Liver (tissue), 9 donors: ENCODE data around the gene CDH3. TPM values are rescaled to one million over a fixed set of nuclear protein-coding genes. Genes with fewer than 3 reads are reported as not detected.

ENCODE experiments used
- DNase-seq: peaks from one replicate; pipeline ENCODE4 v3.0.0-alpha.2; 2017; ENCODE audit warnings: low spot score
- H3K27ac ChIP-seq, 2 donors: one replicate each; pipeline ENCODE4 v1.7.0; 2013; ENCODE audit warnings: inconsistent platforms in 2 of 2, low read length in 2 of 2, control low read depth in 1 of 2, low read depth in 1 of 2, mild to moderate bottlenecking in 1 of 2
- H3K27me3 ChIP-seq, 4 donors: one replicate each; pipeline versions ENCODE4 v1.6.1 to v1.7.0; 2013; ENCODE audit warnings: low read length in 3 of 4, inconsistent platforms in 1 of 4, mild to moderate bottlenecking in 1 of 4, moderate library complexity in 1 of 4; ENCODE audit not compliant: control insufficient read depth in 4 of 4, insufficient read depth in 4 of 4
- H3K36me3 ChIP-seq, 4 donors: one replicate each; pipeline versions ENCODE4 v1.6.1 to v1.7.0; 2013; ENCODE audit warnings: low read length in 3 of 4, mild to moderate bottlenecking in 3 of 4, low read depth in 1 of 4, moderate library complexity in 1 of 4; ENCODE audit not compliant: control insufficient read depth in 4 of 4, insufficient read depth in 3 of 4
- H3K4me1 ChIP-seq, 4 donors: one replicate each; pipeline versions ENCODE4 v1.6.1 to v1.7.0; 2013; ENCODE audit warnings: low read length in 3 of 4, mild to moderate bottlenecking in 3 of 4, moderate library complexity in 1 of 4; ENCODE audit not compliant: control insufficient read depth in 4 of 4, insufficient read depth in 4 of 4
- H3K4me3 ChIP-seq, 3 donors: one replicate each; pipeline versions ENCODE4 v1.6.1 to v1.7.0; 2013; ENCODE audit warnings: low read length in 3 of 3, control low read depth in 1 of 3, low read depth in 1 of 3, mild to moderate bottlenecking in 1 of 3
- H3K9ac ChIP-seq, 2 donors: one replicate each; pipeline ENCODE4 v1.7.0; 2013; ENCODE audit warnings: low read length in 2 of 2, mild to moderate bottlenecking in 2 of 2, moderate library complexity in 2 of 2, control low read depth in 1 of 2, low read depth in 1 of 2
- H3K9me3 ChIP-seq, 4 donors: one replicate each; pipeline versions ENCODE4 v1.6.1 to v1.7.0; 2013; ENCODE audit warnings: low read length in 3 of 4; ENCODE audit not compliant: control insufficient read depth in 4 of 4
- CTCF ChIP-seq: fragments of 150-350 bp; IDR thresholded peaks from 2 replicates; pipeline ENCODE4 v1.5.1; 2017; ENCODE audit warnings: improper control_type of control experiment, low read depth, low read length; ENCODE audit not compliant: missing input control
- EGR1 ChIP-seq, 2 donors: IDR thresholded peaks; 2 replicates each; pipeline ENCODE4 v1.6.1; 2016 to 2018; ENCODE audit warnings: antibody characterized with exemption in 2 of 2, low read depth in 2 of 2
- FOXA1 ChIP-seq: IDR thresholded peaks from 2 replicates; pipeline ENCODE4 v1.6.1; 2016; ENCODE audit warnings: antibody characterized with exemption
- FOXA2 ChIP-seq: IDR thresholded peaks from 2 replicates; pipeline ENCODE4 v1.6.1; 2016; ENCODE audit warnings: antibody characterized with exemption
- GABPA ChIP-seq, 2 donors: IDR thresholded peaks in 1 of 2; conservative IDR thresholded peaks in 1 of 2; 2 replicates each; pipeline ENCODE4 v1.6.1; 2016; ENCODE audit warnings: antibody characterized with exemption in 2 of 2, mild to moderate bottlenecking in 1 of 2, moderate library complexity in 1 of 2
- HNF4A ChIP-seq, 2 donors: conservative IDR thresholded peaks; 2 replicates each; pipeline ENCODE4 v1.6.1; 2016; ENCODE audit warnings: antibody characterized with exemption in 2 of 2, mild to moderate bottlenecking in 2 of 2
- HNF4G ChIP-seq: IDR thresholded peaks from 2 replicates; pipeline ENCODE4 v1.6.1; 2016; ENCODE audit warnings: antibody characterized with exemption
- JUND ChIP-seq, 2 donors: IDR thresholded peaks; 2 replicates each; pipeline ENCODE4 v1.6.1; 2016; ENCODE audit warnings: antibody characterized with exemption in 2 of 2
- MAX ChIP-seq: IDR thresholded peaks from 2 replicates; pipeline ENCODE4 v1.6.1; 2016; ENCODE audit warnings: antibody characterized with exemption
- NR2F2 ChIP-seq: IDR thresholded peaks from 2 replicates; pipeline ENCODE4 v1.6.1; 2016; ENCODE audit warnings: antibody characterized with exemption
- RAD21 ChIP-seq, 2 donors: IDR thresholded peaks; 2 replicates each; pipeline ENCODE4 v1.6.1; 2016; ENCODE audit warnings: antibody characterized with exemption in 2 of 2, mild to moderate bottlenecking in 2 of 2
- REST ChIP-seq: IDR thresholded peaks from 2 replicates; pipeline ENCODE4 v1.6.1; 2016; ENCODE audit warnings: antibody characterized with exemption, mild to moderate bottlenecking
- RXRA ChIP-seq, 2 donors: IDR thresholded peaks; 2 replicates each; pipeline ENCODE4 v1.6.1; 2017 to 2018; ENCODE audit warnings: antibody characterized with exemption in 2 of 2, mild to moderate bottlenecking in 1 of 2
- TAF1 ChIP-seq: conservative IDR thresholded peaks from 2 replicates; pipeline ENCODE4 v1.6.1; 2016; ENCODE audit warnings: antibody characterized with exemption, mild to moderate bottlenecking
- YY1 ChIP-seq: IDR thresholded peaks from 2 replicates; pipeline ENCODE4 v1.6.1; 2016; ENCODE audit warnings: antibody characterized with exemption, mild to moderate bottlenecking
- ZBTB33 ChIP-seq: IDR thresholded peaks from 2 replicates; pipeline ENCODE4 v1.6.1; 2016; ENCODE audit warnings: antibody characterized with exemption
- WGBS: extraction: QIAGEN DNeasy Blood & Tissue Kit; methylation state at CpG from one replicate; pipeline ENCODE4 v1.1.7; 2013; 5-methylcytosine and 5-hydroxymethylcytosine counted together
- polyA plus RNA-seq, 2 donors: library from polyadenylated mRNA; stranded (reverse) in 1 of 2; unstranded in 1 of 2; fragments of 200-250 nt in 1 of 2; fragments of >200 nt in 1 of 2; fragmentation: Nextera tagmentation in 1 of 2; extraction: Ambion mirVana in 1 of 2; gene quantifications; one replicate each; pipeline versions ENCODE4 v1.2.1 to v1.2.3, GENCODE V29; 2013 to 2015
- total RNA-seq, 2 donors: library from RNA; depleted of rRNA; stranded (reverse); fragments of >200 nt; gene quantifications; one replicate each; pipeline ENCODE4 v1.2.3, GENCODE V29; 2014
- donor health status: healthy.
- donor health status: healthy.
- donor health status: healthy.
- donor health status: healthy.
- donor health status: healthy.

CDH3 gene
- total and polyA plus RNA-seq, 4 donors: 0.08 to 0.19 TPM; not detected in 2

GRCh38 chr16:68717684-68718083 is 72.6 kb downstream of the CDH3 start:
- DNase-seq: no peak
- Histone ChIP-seq H3K27me3 (no peaks in the 10 kb centered on the region), H3K36me3 (no peaks in the 10 kb centered on the region), H3K4me3 (no peak overlapping the region), H3K27ac (no peak overlapping the region), H3K9me3 (no peaks in the 10 kb centered on the region), H3K9ac (no peak overlapping the region), H3K4me1 (no peaks in the 10 kb centered on the region)
- TF ChIP-seq HNF4A (conservative IDR thresholded peaks at IDR 0.05) (no peak), NR2F2 (no peak), EGR1 (IDR thresholded peaks at IDR 0.05; ENCODE audit: low read depth in 2 of 2) (no peak), CTCF (no peak), ZBTB33 (no peak), GABPA (IDR thresholded peaks at IDR 0.05 in 1 of 2, conservative IDR thresholded peaks at IDR 0.05 in 1 of 2) (no peak), HNF4G (no peak), FOXA1 (no peak), MAX (no peak), YY1 (no peak), REST (no peak), RAD21 (IDR thresholded peaks at IDR 0.05) (no peak)
- WGBS: 96% methylated on average over 4 of the region's 4 CpGs

- Histone ChIP-seq H3K9me3 (no peaks in the 10 kb centered on the region), H3K4me3 (no peak overlapping the region), H3K36me3 (no peaks in the 10 kb centered on the region), H3K9ac (no peak overlapping the region), H3K27ac (no peak overlapping the region), H3K4me1 (no peaks in the 10 kb centered on the region), H3K27me3 (no peaks in the 10 kb centered on the region)
- 93% methylated on average over 9 of the region's 9 CpGs for WGBS
- DNase-seq: no peak
- TF ChIP-seq GABPA (IDR thresholded peaks at IDR 0.05 in 1 of 2, conservative IDR thresholded peaks at IDR 0.05 in 1 of 2) (no peak), FOXA2 (no peak), HNF4A (conservative IDR thresholded peaks at IDR 0.05) (no peak), RAD21 (IDR thresholded peaks at IDR 0.05) (no peak), REST (no peak), ZBTB33 (no peak), JUND (IDR thresholded peaks at IDR 0.05) (no peak), RXRA (IDR thresholded peaks at IDR 0.05) (no peak), TAF1 (no peak), EGR1 (IDR thresholded peaks at IDR 0.05; ENCODE audit: low read depth in 2 of 2) (no peak), CTCF (no peak)
These were observed 73.5 kb downstream of the CDH3 start for GRCh38 chr16:68718590-68718989.
